GM12801 (cell line): ENCODE measurements around the gene LDLRAD3.

Source experiments
- TF ChIP-seq, protein P1 (sequence below): IDR thresholded peaks from one replicate; pipeline ENCODE4 v1.5.1; 2011; ENCODE audit warnings: control low read depth; ENCODE audit not compliant: insufficient read length; ENCODE audit errors: extremely low read depth

The LDLRAD3 gene

DNA sequence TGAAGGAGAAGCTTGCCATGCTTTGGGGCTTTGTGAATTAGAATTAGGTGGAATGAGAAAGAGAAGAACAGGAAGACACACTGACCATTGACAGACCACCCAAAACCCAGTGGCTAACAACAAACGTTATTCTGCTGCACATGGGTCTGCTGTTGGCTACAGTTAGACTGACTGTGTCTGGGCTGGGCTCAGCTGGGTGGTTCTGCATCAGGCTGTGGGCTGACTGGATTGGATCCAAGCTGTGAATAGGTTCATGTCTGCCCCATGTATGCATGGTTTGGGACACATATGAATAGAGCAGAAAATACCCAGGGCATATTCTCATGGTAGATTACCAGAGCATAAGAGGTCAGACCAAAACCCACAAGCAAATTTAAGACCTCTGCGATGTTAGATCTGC lies 11.7 kb upstream of the LDLRAD3 start:
- TF ChIP-seq, protein P1, sequence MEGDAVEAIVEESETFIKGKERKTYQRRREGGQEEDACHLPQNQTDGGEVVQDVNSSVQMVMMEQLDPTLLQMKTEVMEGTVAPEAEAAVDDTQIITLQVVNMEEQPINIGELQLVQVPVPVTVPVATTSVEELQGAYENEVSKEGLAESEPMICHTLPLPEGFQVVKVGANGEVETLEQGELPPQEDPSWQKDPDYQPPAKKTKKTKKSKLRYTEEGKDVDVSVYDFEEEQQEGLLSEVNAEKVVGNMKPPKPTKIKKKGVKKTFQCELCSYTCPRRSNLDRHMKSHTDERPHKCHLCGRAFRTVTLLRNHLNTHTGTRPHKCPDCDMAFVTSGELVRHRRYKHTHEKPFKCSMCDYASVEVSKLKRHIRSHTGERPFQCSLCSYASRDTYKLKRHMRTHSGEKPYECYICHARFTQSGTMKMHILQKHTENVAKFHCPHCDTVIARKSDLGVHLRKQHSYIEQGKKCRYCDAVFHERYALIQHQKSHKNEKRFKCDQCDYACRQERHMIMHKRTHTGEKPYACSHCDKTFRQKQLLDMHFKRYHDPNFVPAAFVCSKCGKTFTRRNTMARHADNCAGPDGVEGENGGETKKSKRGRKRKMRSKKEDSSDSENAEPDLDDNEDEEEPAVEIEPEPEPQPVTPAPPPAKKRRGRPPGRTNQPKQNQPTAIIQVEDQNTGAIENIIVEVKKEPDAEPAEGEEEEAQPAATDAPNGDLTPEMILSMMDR: no peak

DNA sequence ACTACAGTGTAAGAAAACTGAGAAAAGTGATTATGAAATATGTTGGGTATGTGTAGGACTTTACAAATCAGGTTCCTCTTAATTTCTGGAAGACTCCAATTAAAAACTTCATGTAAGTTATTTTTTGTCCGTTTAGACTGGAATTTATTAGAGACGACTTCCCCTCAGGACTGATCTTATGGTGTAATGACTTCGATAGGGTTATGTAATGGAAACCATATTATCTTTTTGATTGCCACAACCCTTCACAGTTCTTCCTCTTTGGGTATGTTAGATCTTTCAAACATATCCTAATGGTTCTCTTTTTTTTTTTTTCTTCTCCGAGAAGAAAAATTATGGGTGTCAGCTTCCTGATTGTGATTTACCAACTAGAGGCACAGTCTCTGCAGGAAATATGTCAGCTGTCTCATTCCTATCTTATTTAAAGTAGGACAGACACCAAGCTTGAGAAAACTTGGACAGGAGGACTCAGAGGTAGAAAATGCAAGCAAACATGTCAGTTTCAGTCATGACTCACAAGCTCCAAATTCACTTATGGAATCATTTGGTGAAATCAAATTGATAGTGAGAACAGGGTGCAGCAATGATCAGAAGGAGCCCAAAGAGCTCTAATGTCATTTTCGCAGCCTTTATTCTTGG lies 11.1 kb upstream of the LDLRAD3 start:
- TF ChIP-seq, protein P1: no peak

DNA sequence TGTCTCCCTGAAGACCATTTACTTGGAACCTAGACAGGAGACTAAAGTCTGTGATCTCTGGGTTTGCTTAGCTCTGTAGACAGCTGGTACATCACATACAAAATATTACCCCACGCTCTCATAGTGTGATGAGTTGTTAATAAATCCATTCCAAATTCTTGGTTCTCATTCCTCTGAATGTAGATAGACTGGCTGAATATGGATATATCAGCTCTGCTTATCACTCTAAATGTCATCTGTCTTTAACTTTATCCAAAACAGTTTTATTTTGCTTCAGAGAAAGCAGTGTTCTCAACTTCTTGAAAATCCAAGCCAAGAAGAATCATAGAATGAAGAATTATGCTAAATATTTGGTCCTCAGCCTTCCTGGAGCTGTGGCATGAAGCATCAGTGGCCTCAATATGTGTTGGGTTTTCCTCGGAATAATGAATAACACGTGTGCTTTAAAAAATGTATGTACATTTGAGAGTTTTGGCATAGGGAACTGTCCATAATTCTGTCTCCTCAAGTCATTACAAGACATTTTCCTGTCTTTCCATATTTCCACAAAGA lies 10.5 kb upstream of the LDLRAD3 start:
- TF ChIP-seq, protein P1: no peak

DNA sequence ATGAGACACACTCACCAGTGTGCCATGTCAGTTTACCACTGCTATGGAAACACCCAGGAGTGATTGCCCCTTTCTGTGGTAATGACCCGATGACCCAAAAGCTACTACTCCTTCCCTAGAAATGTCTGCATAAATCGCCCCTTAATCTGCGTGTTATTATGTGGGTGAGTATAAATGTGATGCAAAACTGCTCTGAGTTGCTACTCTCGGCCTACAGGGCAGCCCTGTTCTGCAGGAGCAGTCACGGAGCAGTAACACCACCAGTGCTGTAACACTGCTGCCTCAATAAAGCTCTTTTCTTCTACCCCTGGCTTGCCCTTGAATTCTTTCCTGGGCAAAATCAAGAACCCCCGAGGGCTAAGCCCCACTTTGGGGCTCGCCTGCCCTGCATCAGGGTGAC lies 9.6 kb upstream of the LDLRAD3 start:
- TF ChIP-seq, protein P1: no peak

DNA sequence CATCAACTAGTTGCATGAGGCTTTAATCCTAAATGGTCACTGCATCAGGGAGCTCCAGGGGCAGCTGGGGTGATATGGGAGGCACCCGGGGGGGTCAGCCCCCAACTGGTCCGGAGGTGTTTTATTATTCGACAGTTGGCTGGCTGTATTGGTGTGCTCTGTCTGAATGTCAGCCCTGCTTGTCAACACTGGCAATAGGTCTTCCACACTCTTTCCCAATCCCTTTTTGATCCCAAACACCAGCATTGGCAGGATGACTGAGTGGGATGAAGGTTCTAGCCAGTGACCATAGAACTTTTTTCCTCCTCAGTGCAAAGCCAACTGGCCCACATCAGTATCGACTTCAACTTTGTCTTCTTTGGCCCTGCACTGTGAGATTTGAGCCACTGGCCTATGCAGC lies 8.9 kb upstream of the LDLRAD3 start:
- TF ChIP-seq, protein P1: no peak

DNA sequence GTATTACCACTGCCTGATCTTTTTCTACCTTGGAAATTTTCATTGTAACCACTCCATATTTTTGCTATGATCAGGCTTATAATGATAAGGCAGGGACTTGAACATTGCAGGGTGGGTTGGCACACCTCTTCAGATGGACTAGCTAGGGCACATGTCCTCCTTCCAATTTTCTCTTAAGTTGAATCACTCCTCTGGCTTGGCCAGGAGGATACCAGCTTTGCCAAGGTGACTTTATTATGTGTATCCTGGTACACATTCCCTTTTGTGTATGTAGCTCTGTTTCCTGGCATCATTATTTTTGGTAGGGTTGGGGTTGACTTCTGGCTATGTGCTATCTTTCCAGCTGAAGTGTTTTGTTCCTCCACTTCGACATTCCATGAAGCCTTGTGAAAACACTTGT lies 8.5 kb upstream of the LDLRAD3 start:
- TF ChIP-seq, protein P1: no peak

DNA sequence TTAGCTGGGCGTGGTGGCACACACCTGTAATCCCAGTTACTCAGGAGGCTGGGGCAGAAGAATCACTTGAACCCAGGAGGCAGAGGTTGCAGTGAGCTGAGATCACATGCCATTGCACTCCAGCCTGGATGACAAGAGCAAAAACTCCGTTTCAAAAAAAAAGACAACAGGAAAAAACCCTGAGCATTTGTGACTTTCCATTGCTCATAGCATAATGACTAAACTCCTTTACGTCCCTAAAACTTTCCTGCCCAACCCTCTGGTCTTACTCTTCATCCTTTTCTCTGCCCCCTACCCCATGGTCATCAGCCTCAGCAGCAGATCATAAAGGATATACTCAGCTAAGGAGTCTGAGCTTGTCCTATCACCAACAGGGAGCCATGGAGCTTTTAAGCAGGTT lies 6.8 kb upstream of the LDLRAD3 start:
- TF ChIP-seq, protein P1: no peak
